ENCODE data around the gene DGKI. TPM values are rescaled to one million over a fixed set of nuclear protein-coding genes. Genes with fewer than 3 reads are reported as not detected.

DGKI gene
- total and polyA plus RNA-seq, 11 donors, result 0.36 to 4.6 (median 1.0) TPM

GRCh38 chr7:137482466-137482865 is 364.3 kb downstream of the DGKI start:
- TF ChIP-seq POLR2A (IDR thresholded peaks at IDR 0.05) (no peak), CTCF (IDR thresholded peaks at IDR 0.05) (no peak)
- intact Hi-C loops (cut with DNase I), result loop anchor here in 1 of 10 donors (10.0 kb wide), 1 partner anchor 318 kb away; no protein-coding TSS in a partner anchor
- no peaks in the 10 kb centered on the region for H3K9me3 ChIP-seq

DNA sequence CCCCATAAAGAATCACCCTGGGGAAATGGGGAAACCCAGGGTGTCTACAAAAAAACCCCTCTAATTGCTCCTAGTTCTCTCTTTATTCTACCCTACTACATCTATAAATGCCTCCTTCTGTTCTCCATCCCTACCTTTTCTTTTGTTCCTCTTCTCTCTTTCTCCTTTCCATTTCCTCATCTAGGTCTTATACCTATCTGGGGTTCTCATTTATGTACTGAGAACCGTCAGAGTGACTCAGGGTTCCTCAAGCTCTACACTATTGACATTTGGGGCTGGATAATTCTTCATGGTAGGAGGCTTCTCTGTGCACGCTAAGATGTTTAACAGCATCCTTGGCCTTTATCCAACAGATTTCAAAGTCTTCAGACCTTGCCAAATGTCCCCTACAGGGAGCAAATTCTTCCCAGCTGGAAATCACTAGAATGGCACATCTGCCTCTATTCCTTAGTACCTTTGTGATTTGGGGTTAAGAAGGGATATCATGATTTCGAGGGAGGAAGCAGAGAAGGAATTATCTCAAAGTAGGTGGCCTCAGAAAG is 365.9 kb downstream of the DGKI start:
- WGBS, 4 donors, result 55 to 60% (median 58%) methylated on average over 3 of the region's 3 CpGs
- Histone ChIP-seq H3K27ac (no peak overlapping the region), H3K27me3 (no peaks in the 10 kb centered on the region), H3K36me3 (no peaks in the 10 kb centered on the region), H3K9me3 (no peaks in the 10 kb centered on the region), H3K4me1 (no peaks in the 10 kb centered on the region), H3K4me3 (no peak overlapping the region)
- ATAC-seq (no peak), DNase-seq (no peak)
- TF ChIP-seq POLR2A (IDR thresholded peaks at IDR 0.05) (no peak), CTCF (IDR thresholded peaks at IDR 0.05) (no peak)
- intact Hi-C loops (cut with DNase I), result loop anchor here in 1 of 10 donors (10.0 kb wide), 1 partner anchor 316 kb away; no protein-coding TSS in a partner anchor

More at GRCh38 chr7:137482466-137482865, 364.3 kb downstream of the DGKI start:
- Histone ChIP-seq H3K27me3 (no peaks in the 10 kb centered on the region), H3K4me3 (no peak overlapping the region), H3K27ac (no peak overlapping the region), H3K4me1 (no peaks in the 10 kb centered on the region), H3K36me3 (no peaks in the 10 kb centered on the region)
- 61 to 74% (median 65%) methylated on average over 4 of the region's 4 CpGs for WGBS, 4 donors
- ATAC-seq (no peak), DNase-seq (no peak)

DNA sequence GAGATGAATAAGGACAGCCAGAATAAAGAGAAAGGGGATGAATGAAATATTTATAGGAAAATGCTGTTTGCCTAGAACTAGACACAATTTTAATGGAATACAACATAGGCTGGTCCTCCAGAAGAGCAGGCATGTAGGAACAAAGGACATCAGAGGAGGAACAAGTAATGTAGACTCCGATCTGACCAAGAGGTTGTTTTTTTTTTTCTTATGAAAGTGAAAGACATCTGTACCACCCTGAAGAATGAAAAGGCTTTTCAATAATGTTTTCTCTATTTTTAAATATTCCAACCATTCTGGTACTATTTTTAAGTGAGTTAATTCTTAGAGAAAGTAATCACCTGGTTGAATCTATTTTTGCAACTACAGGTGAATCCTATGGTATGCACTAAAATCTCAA is 366.4 kb downstream of the DGKI start:
- no peak overlapping the region for H3K27ac ChIP-seq
- no peaks in the 10 kb centered on the region for H3K27me3 ChIP-seq
- no peak overlapping the region for H3K4me3 ChIP-seq
- DNase-seq (no peak), ATAC-seq (no peak)
- no peaks in the 10 kb centered on the region for H3K4me1 ChIP-seq
- no peaks in the 10 kb centered on the region for H3K36me3 ChIP-seq
- WGBS, 4 donors, result 84 to 98% (median 89%) methylated on average over 1 of the region's 1 CpG
- H3K9me3 ChIP-seq, result no peaks in the 10 kb centered on the region
- TF ChIP-seq POLR2A (IDR thresholded peaks at IDR 0.05) (no peak), CTCF (IDR thresholded peaks at IDR 0.05) (no peak)
- intact Hi-C loops (cut with DNase I), result loop anchor here in 1 of 10 donors (10.0 kb wide), 1 partner anchor 316 kb away; no protein-coding TSS in a partner anchor

DNA sequence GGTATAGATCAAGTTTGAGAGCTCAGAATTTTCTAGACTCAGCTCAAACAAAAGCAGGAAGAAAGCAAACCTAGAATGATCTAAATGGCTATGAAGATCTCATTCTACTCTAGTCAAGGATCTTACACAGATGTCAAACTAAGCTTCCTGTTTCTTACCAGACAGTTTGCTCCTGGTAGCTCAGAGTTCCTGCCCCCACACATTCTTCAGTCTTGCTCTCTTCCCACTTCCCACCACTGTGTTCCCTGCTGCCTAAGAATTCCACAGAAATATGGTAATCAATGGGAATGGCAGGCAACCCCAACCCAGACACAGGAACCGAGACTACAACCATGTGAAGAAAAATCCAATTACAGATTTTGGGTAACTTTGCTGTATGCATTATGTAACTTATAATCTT is 369.8 kb downstream of the DGKI start:
- WGBS, 4 donors, result 60 to 73% (median 70%) methylated on average over 1 of the region's 1 CpG
- intact Hi-C loops (cut with DNase I), result no loop called here
- peak in 1 of 4 donors; percentile 26 for ATAC-seq

More for the DNA sequence above, 369.8 kb downstream of the DGKI start:
- Histone ChIP-seq H3K27ac (no peak overlapping the region), H3K36me3 (no peaks in the 10 kb centered on the region), H3K4me3 (no peak overlapping the region), H3K9me3 (no peaks in the 10 kb centered on the region), H3K4me1 (no peaks in the 10 kb centered on the region), H3K27me3 (no peaks in the 10 kb centered on the region)
- no peak for DNase-seq
- TF ChIP-seq CTCF (IDR thresholded peaks at IDR 0.05), result no peak
- TF ChIP-seq POLR2A (IDR thresholded peaks at IDR 0.05), result no peak
